ENCODE measurements around the gene CCDC102A. TPM values are rescaled to one million over a fixed set of nuclear protein-coding genes. Genes with fewer than 3 reads are reported as not detected.

CCDC102A gene
- total RNA-seq, 1 donor from 2014 or later: 15.5 TPM

- ChIA-PET CTCF (no interaction called here), POLR2A (no interaction called here)
- Mint-ChIP-seq H3K4me3 (no peak overlapping the region), H3K9me3 (no peaks in the 10 kb centered on the region), H3K27ac (no peak overlapping the region), H3K27me3 (peaks cover 9% of the 10 kb centered on the region), H3K36me3 (ENCODE audit: low read depth) (no peaks in the 10 kb centered on the region), H3K4me1 (peaks cover 9% of the 10 kb centered on the region)
- intact Hi-C loops (cut with micrococcal nuclease): no loop called here
- no peak for DNase-seq
- ATAC-seq (ENCODE audit: low read depth): no peak
- no peak for TF ChIP-seq CTCF (IDR thresholded peaks at IDR 0.05)
These were observed 38.3 kb downstream of the CCDC102A start for GRCh38 chr16:57498031-57498430.

- ChIA-PET CTCF (no interaction called here), POLR2A (no interaction called here)
- Mint-ChIP-seq H3K36me3 (ENCODE audit: low read depth) (no peaks in the 10 kb centered on the region), H3K4me3 (no peak overlapping the region), H3K27ac (no peak overlapping the region), H3K27me3 (peaks cover 4% of the 10 kb centered on the region), H3K4me1 (peaks cover 11% of the 10 kb centered on the region), H3K9me3 (no peaks in the 10 kb centered on the region)
- intact Hi-C loops (cut with micrococcal nuclease): no loop called here
- ATAC-seq (ENCODE audit: low read depth): no peak
- TF ChIP-seq CTCF (IDR thresholded peaks at IDR 0.05): no peak
- no peak for DNase-seq
These were observed 39.2 kb downstream of the CCDC102A start for GRCh38 chr16:57497121-57497520.

GRCh38 chr16:57493767-57494166, 42.6 kb downstream of the CCDC102A start:
- intact Hi-C loops (cut with micrococcal nuclease): no loop called here
- ATAC-seq (ENCODE audit: low read depth) (no peak), DNase-seq (no peak)
- Mint-ChIP-seq H3K4me3 (no peak overlapping the region), H3K4me1 (peaks cover 11% of the 10 kb centered on the region), H3K9me3 (no peaks in the 10 kb centered on the region), H3K36me3 (ENCODE audit: low read depth) (no peaks in the 10 kb centered on the region), H3K27ac (no peak overlapping the region), H3K27me3 (no peaks in the 10 kb centered on the region)
- no peak for TF ChIP-seq CTCF (IDR thresholded peaks at IDR 0.05)
- ChIA-PET POLR2A (no interaction called here), CTCF (no interaction called here)

- Mint-ChIP-seq H3K4me1 (peaks cover 24% of the 10 kb centered on the region), H3K36me3 (ENCODE audit: low read depth) (no peaks in the 10 kb centered on the region), H3K27me3 (peaks cover 4% of the 10 kb centered on the region), H3K9me3 (no peaks in the 10 kb centered on the region), H3K4me3 (no peak overlapping the region), H3K27ac (no peak overlapping the region)
- ATAC-seq (ENCODE audit: low read depth): no peak
- TF ChIP-seq CTCF (IDR thresholded peaks at IDR 0.05): no peak
- no peak for DNase-seq
- ChIA-PET POLR2A (interaction anchor here (0.6 kb wide), 1 partner anchor 41 kb away, joined by 3 read pairs; no protein-coding TSS in a partner anchor), CTCF (no interaction called here)
- intact Hi-C loops (cut with micrococcal nuclease): no loop called here
These were observed 47.1 kb downstream of the CCDC102A start for GRCh38 chr16:57489229-57489628.

DNA sequence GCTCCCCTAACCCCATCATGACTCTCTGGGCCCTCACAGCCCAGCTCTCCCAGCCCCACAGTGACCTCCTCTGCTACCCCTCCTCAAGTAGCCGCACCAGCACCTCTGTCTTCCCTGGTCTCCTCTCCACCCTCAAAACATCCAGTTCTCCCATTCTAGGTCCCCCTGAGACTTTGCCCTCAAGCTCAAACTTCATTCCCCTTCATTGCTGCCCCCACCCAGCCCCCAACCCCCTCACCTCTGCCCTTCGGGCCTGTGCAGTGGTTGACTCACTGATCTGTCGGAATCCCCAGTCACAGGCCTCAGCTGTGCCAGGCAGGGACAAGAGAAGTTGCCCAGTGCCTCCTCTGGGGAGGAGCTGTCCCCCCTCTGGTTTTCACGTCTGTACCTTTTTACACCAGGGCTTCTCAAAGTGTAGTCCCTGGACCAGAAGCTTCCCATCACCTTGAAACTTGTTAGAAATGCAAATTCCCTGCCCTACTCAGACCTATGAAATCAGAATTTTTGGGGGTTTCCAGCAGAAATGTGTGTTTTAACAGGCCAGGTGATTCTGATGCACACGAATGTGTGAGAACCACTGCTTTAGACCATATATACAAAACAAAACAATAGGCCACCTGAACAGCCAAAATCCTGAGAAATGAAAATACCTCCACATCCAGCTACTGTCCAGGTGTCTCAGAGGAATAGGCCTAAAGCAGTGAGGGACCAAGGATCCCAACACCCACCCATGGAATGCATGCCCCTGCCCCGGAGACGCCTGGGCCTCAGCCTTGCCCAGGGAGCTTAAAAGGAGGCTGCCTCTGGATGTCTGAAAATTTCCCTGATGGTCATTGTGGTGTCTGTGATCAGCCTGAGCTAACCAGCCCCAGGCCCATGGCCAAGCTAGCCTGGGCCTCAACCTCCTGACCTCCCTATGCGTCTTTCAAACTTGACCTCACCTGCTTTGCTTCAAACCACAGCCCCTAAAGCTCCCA, 49.2 kb downstream of the CCDC102A start:
- POLR2A ChIA-PET: interaction anchor here (0.6 to 2.6 kb wide), 4 partner anchors 24 to 241 kb away, joined by 3 to 10 read pairs (median 5); partner anchors contain the start of genes CCDC102A and POLR2C
- intact Hi-C loops (cut with micrococcal nuclease): loop anchor here (2.0 kb wide), 1 partner anchor 50 kb away; the partner anchor contains the start of gene CCDC102A
- Mint-ChIP-seq H3K27me3 (peaks cover 4% of the 10 kb centered on the region), H3K4me1 (peaks cover 16% of the 10 kb centered on the region), H3K4me3 (peak overlapping the region; percentile 77), H3K9me3 (no peaks in the 10 kb centered on the region), H3K27ac (no peak overlapping the region), H3K36me3 (ENCODE audit: low read depth) (no peaks in the 10 kb centered on the region)
- CTCF ChIA-PET: interaction anchor here (1.2 to 1.3 kb wide), 2 partner anchors 31 to 32 kb away, joined by 3 to 6 read pairs; no protein-coding TSS in a partner anchor
- DNase-seq: no peak
- no peak for TF ChIP-seq CTCF (IDR thresholded peaks at IDR 0.05)
- ATAC-seq (ENCODE audit: low read depth): no peak
